ENCODE results near the gene GLIPR1. TPM values are rescaled to one million over a fixed set of nuclear protein-coding genes. Genes with fewer than 3 reads are reported as not detected.
"Not testable (repeated sequence)": the region's sequence is repeated elsewhere in the genome, so short reads cannot be mapped to it uniquely, and the experiment has no call there.

The GLIPR1 gene
- total RNA-seq, 4 donors from 2014 or later = 1.4 to 47.0 (median 7.2) TPM

- Histone ChIP-seq H3K27me3 (no peaks in the 10 kb centered on the region), H3K4me1 (no peaks in the 10 kb centered on the region), H3K27ac (no peak overlapping the region), H3K4me3 (no peak overlapping the region), H3K9me3 (no peaks in the 10 kb centered on the region), H3K36me3 (no peaks in the 10 kb centered on the region)
- DNase-seq = no peak
- TF ChIP-seq POLR2A (IDR thresholded peaks at IDR 0.05) (no peak), CTCF (IDR thresholded peaks at IDR 0.05) (no peak)
Observed at GRCh38 chr12:75447691-75448393, 32.7 kb upstream of the GLIPR1 start.

- TF ChIP-seq CTCF (IDR thresholded peaks at IDR 0.05) (no peak), POLR2A (IDR thresholded peaks at IDR 0.05) (no peak)
- no peak for DNase-seq
Observed at GRCh38 chr12:75452675-75453330, 27.8 kb upstream of the GLIPR1 start.

GRCh38 chr12:75455839-75456238 lies 24.7 kb upstream of the GLIPR1 start:
- no peak overlapping the region for H3K4me3 ChIP-seq
- no peak for DNase-seq
- H3K9me3 ChIP-seq = peaks cover 0 to 3% (median 0%) of the 10 kb centered on the region in 4 donors
- H3K27ac ChIP-seq = no peak overlapping the region
- H3K27me3 ChIP-seq = no peaks in the 10 kb centered on the region
- H3K4me1 ChIP-seq = no peaks in the 10 kb centered on the region
- no peaks in the 10 kb centered on the region for H3K36me3 ChIP-seq
- TF ChIP-seq POLR2A (IDR thresholded peaks at IDR 0.05) (no peak), CTCF (IDR thresholded peaks at IDR 0.05) (no peak)

More at GRCh38 chr12:75452675-75453330, 27.8 kb upstream of the GLIPR1 start:
- Histone ChIP-seq H3K27me3 (no peaks in the 10 kb centered on the region), H3K27ac (no peak overlapping the region), H3K36me3 (no peaks in the 10 kb centered on the region), H3K9me3 (no peaks in the 10 kb centered on the region), H3K4me1 (no peaks in the 10 kb centered on the region), H3K4me3 (no peak overlapping the region)

GRCh38 chr12:75457191-75457590 lies 23.4 kb upstream of the GLIPR1 start:
- Histone ChIP-seq H3K27me3 (no peaks in the 10 kb centered on the region), H3K4me1 (no peaks in the 10 kb centered on the region), H3K27ac (no peak overlapping the region)

GRCh38 chr12:75457866-75458265 lies 22.7 kb upstream of the GLIPR1 start:
- not testable (repeated sequence) for H3K4me1 ChIP-seq, H3K9me3 ChIP-seq, H3K27me3 ChIP-seq, H3K4me3 ChIP-seq, H3K27ac ChIP-seq, H3K36me3 ChIP-seq, DNase-seq

More at GRCh38 chr12:75457191-75457590, 23.4 kb upstream of the GLIPR1 start:
- Histone ChIP-seq H3K9me3 (peaks cover 0 to 3% (median 0%) of the 10 kb centered on the region in 4 donors), H3K36me3 (no peaks in the 10 kb centered on the region), H3K4me3 (no peak overlapping the region)
- no peak for DNase-seq
- TF ChIP-seq POLR2A (IDR thresholded peaks at IDR 0.05) (no peak), CTCF (IDR thresholded peaks at IDR 0.05) (no peak)

GRCh38 chr12:75459755-75460154 lies 20.8 kb upstream of the GLIPR1 start:
- TF ChIP-seq POLR2A (IDR thresholded peaks at IDR 0.05) = no peak
- TF ChIP-seq CTCF (IDR thresholded peaks at IDR 0.05) = no peak

More at GRCh38 chr12:75459755-75460154, 20.8 kb upstream of the GLIPR1 start:
- Histone ChIP-seq H3K9me3 (peaks cover 0 to 3% (median 0%) of the 10 kb centered on the region in 4 donors), H3K36me3 (no peaks in the 10 kb centered on the region), H3K27ac (no peak overlapping the region), H3K27me3 (no peaks in the 10 kb centered on the region), H3K4me3 (no peak overlapping the region), H3K4me1 (no peaks in the 10 kb centered on the region)
- no peak for DNase-seq
